Neuronal stem cell (in vitro differentiated cells): Measurements from ENCODE around the gene RDH16. TPM values are rescaled to one million over a fixed set of nuclear protein-coding genes. Genes with fewer than 3 reads are reported as not detected.
A peak's percentile ranks its signal among the peaks of the same experiment; 100 is the strongest.

ENCODE experiments used
- DNase-seq: peaks from one replicate; pipeline ENCODE4 v3.0.0-alpha.2; 2013; ENCODE audit warnings: low spot score
- H2AFZ ChIP-seq: one replicate; pipeline ENCODE4 v1.6.1; 2013; ENCODE audit warnings: mild to moderate bottlenecking, low read length, inconsistent platforms
- H2AK5ac ChIP-seq: 2 replicates; pipeline ENCODE4 v1.6.1; 2013; ENCODE audit warnings: low read depth, mild to moderate bottlenecking, inconsistent platforms, low read length, moderate library complexity, mixed read lengths
- H2BK120ac ChIP-seq: 2 replicates; pipeline ENCODE4 v1.6.1; 2013; ENCODE audit warnings: low read depth, mild to moderate bottlenecking, inconsistent platforms, low read length, moderate library complexity, mixed read lengths
- H2BK12ac ChIP-seq: one replicate; pipeline ENCODE4 v1.6.1; 2013; ENCODE audit warnings: low read length, inconsistent platforms
- H2BK15ac ChIP-seq: 2 replicates; pipeline ENCODE4 v1.6.1; 2013; ENCODE audit warnings: mild to moderate bottlenecking, low read length, inconsistent platforms, mixed read lengths
- H2BK5ac ChIP-seq: one replicate; pipeline ENCODE4 v1.6.1; 2013; ENCODE audit warnings: inconsistent platforms, mild to moderate bottlenecking, low read length, moderate library complexity
- H3K14ac ChIP-seq: one replicate; pipeline ENCODE4 v1.6.1; 2013; ENCODE audit warnings: low read length, inconsistent platforms
- H3K18ac ChIP-seq: 2 replicates; pipeline ENCODE4 v1.6.1; 2013; ENCODE audit warnings: low read length, inconsistent platforms
- H3K23ac ChIP-seq: 2 replicates; pipeline ENCODE4 v1.6.1; 2013; ENCODE audit warnings: low read depth, mild to moderate bottlenecking, mixed read lengths, low read length, inconsistent platforms; ENCODE audit not compliant: poor library complexity
- H3K27ac ChIP-seq: replicated peaks from 3 replicates; pipeline ENCODE4 v1.5.1; 2013; ENCODE audit warnings: low read length, inconsistent platforms
- H3K27me3 ChIP-seq, 3 experiments: 2 replicates each; pipeline ENCODE4 v1.6.1; 2013; ENCODE audit warnings: low read length in 3 of 3, mild to moderate bottlenecking in 2 of 3, inconsistent platforms in 1 of 3, low read depth in 1 of 3, mixed read lengths in 1 of 3, moderate library complexity in 1 of 3; ENCODE audit not compliant: control insufficient read depth in 3 of 3, insufficient read depth in 3 of 3
- H3K36me3 ChIP-seq, 2 donors: replicated peaks in 1 of 2; 2 replicates each; pipeline ENCODE4 v1.6.1; 2013; ENCODE audit warnings: low read length in 2 of 2; ENCODE audit not compliant: control insufficient read depth in 2 of 2, insufficient read depth in 2 of 2
- H3K4ac ChIP-seq: 2 replicates; pipeline ENCODE4 v1.6.1; 2013; ENCODE audit warnings: inconsistent platforms, mild to moderate bottlenecking, low read length, moderate library complexity
- H3K4me1 ChIP-seq, 2 donors: 1 replicate in 1 of 2; 2 replicates in 1 of 2; pipeline ENCODE4 v1.6.1; 2013; ENCODE audit warnings: low read length in 2 of 2, low read depth in 1 of 2; ENCODE audit not compliant: control insufficient read depth in 2 of 2, insufficient read depth in 1 of 2
- H3K4me2 ChIP-seq: one replicate; pipeline ENCODE4 v1.6.1; 2013; ENCODE audit warnings: mild to moderate bottlenecking, low read length, inconsistent platforms; ENCODE audit not compliant: insufficient read depth, poor library complexity, severe bottlenecking
- H3K4me3 ChIP-seq, 2 donors: 2 replicates each; pipeline ENCODE4 v1.5.1; 2013; ENCODE audit warnings: low read length in 2 of 2, mild to moderate bottlenecking in 2 of 2, inconsistent platforms in 1 of 2, moderate library complexity in 1 of 2
- H3K79me1 ChIP-seq: one replicate; pipeline ENCODE4 v1.6.1; 2013; ENCODE audit warnings: low read depth, mild to moderate bottlenecking, inconsistent platforms, low read length, moderate library complexity
- H3K9ac ChIP-seq: one replicate; pipeline ENCODE4 v1.6.1; 2013; ENCODE audit warnings: mild to moderate bottlenecking, low read depth, low read length, inconsistent platforms; ENCODE audit not compliant: poor library complexity
- H3K9me3 ChIP-seq, 2 donors: replicated peaks in 1 of 2; 2 replicates each; pipeline versions ENCODE3 to v1.6.1; 2013; ENCODE audit warnings: low read length in 2 of 2, mild to moderate bottlenecking in 2 of 2, inconsistent platforms in 1 of 2, low read depth in 1 of 2, mixed read lengths in 1 of 2, moderate library complexity in 1 of 2; ENCODE audit not compliant: control insufficient read depth in 2 of 2, insufficient read depth in 1 of 2
- H4K8ac ChIP-seq: one replicate; pipeline ENCODE4 v1.6.1; 2013; ENCODE audit warnings: low read depth, mild to moderate bottlenecking, inconsistent platforms, low read length, moderate library complexity
- H4K91ac ChIP-seq: one replicate; pipeline ENCODE4 v1.6.1; 2013; ENCODE audit warnings: low read length, low read depth, mild to moderate bottlenecking, inconsistent platforms; ENCODE audit not compliant: poor library complexity
- WGBS, 2 donors: extraction: QIAGEN DNeasy Blood & Tissue Kit; methylation state at CpG; one replicate each; pipeline ENCODE4 v1.1.7; 2013; ENCODE audit warnings: missing lambda C conversion rate in 2 of 2, mixed read lengths in 1 of 2; ENCODE audit not compliant: insufficient read length in 2 of 2, insufficient replicate concordance in 1 of 2; ENCODE audit errors: extremely low coverage in 2 of 2; 5-methylcytosine and 5-hydroxymethylcytosine counted together
- polyA plus RNA-seq, 2 experiments: library from polyadenylated mRNA; stranded (reverse); fragments of 200-250 nt; gene quantifications; one replicate each; pipeline ENCODE4 v1.2.3, GENCODE V29; 2013

RDH16 gene
- 0.78 TPM for polyA plus RNA-seq (2013, experiment 1 of 2)
- 0.76 TPM for polyA plus RNA-seq (2013, experiment 2 of 2)

GRCh38 chr12:56957229-56958052 is at the start of gene RDH16:
Gene RDH16 (minus strand): TSS chr12:56957608. CDS start chr12:56957462, 146 bp downstream.
- Histone ChIP-seq H3K4ac (no peak within 1 kb of the TSS), H2AFZ (no peak within 1 kb of the TSS), H3K4me2 (no peak within 1 kb of the TSS), H3K9ac (no peak within 1 kb of the TSS), H2BK12ac (no peak within 1 kb of the TSS), H2BK15ac (no peak within 1 kb of the TSS), H3K4me3 (no peak within 1 kb of the TSS), H3K27ac (no peak within 1 kb of the TSS), H3K79me1 (no peaks in the 10 kb centered on the region), H3K14ac (peak within 1 kb of the TSS; percentile 25), H3K18ac (no peak within 1 kb of the TSS), H3K27me3 (peaks cover 0 to 7% (median 0%) of the 10 kb centered on the region in 3 experiments), H2AK5ac (no peak within 1 kb of the TSS), H3K36me3 (no peaks in the 10 kb centered on the region), H2BK5ac (no peak within 1 kb of the TSS), H3K9me3 (peaks cover 7 to 10% of the 10 kb centered on the region in 2 donors), H4K91ac (no peak within 1 kb of the TSS), H3K23ac (no peak within 1 kb of the TSS), H2BK120ac (no peak within 1 kb of the TSS), H4K8ac (no peak within 1 kb of the TSS), H3K4me1 (no peaks in the 10 kb centered on the region)
- no CpG with 5 or more reads among the region's 10 CpGs for WGBS, 2 donors
- DNase-seq, result no peak

- H3K4me3 ChIP-seq, result peak overlapping the region in 1 of 2 donors; percentile 40
- H2AFZ ChIP-seq, result peak overlapping the region; percentile 60
- no peak overlapping the region for H2AK5ac ChIP-seq
- H2BK120ac ChIP-seq, result no peak overlapping the region
- no peak overlapping the region for H3K9ac ChIP-seq
- peaks cover 0 to 13% (median 0%) of the 10 kb centered on the region in 3 experiments for H3K27me3 ChIP-seq
- no peak overlapping the region for H3K27ac ChIP-seq
- no peak overlapping the region for H3K4ac ChIP-seq
- H3K23ac ChIP-seq, result no peak overlapping the region
- H3K4me1 ChIP-seq, result peaks cover 0 to 13% of the 10 kb centered on the region in 2 donors
- DNase-seq, result no peak
- peak overlapping the region; percentile 28 for H3K4me2 ChIP-seq
- no peaks in the 10 kb centered on the region for H3K9me3 ChIP-seq
- no peak overlapping the region for H2BK5ac ChIP-seq
- no peak overlapping the region for H2BK12ac ChIP-seq
- WGBS, 2 donors, result 100% methylated on average over 1 of the region's 10 CpGs; no CpG with 5 or more reads in 1 of the 2 donors
- H3K18ac ChIP-seq, result no peak overlapping the region
- no peak overlapping the region for H2BK15ac ChIP-seq
- no peak overlapping the region for H4K8ac ChIP-seq
- H3K14ac ChIP-seq, result no peak overlapping the region
- H3K79me1 ChIP-seq, result peaks cover 17% of the 10 kb centered on the region
- H4K91ac ChIP-seq, result no peak overlapping the region
- peaks cover 25 to 33% of the 10 kb centered on the region in 2 donors for H3K36me3 ChIP-seq
Observed at GRCh38 chr12:57006809-57007475, 49.5 kb upstream of the RDH16 start.

- Histone ChIP-seq H3K4me3 (peak within 1 kb of the TSS; percentile 69 to 95), H3K27ac (no peak within 1 kb of the TSS), H2BK120ac (no peak within 1 kb of the TSS), H3K9ac (peak within 1 kb of the TSS; percentile 90), H3K36me3 (peaks cover 31 to 41% of the 10 kb centered on the region in 2 donors), H3K4me2 (peak within 1 kb of the TSS; percentile 63), H3K4ac (peak within 1 kb of the TSS; percentile 46), H2BK12ac (no peak within 1 kb of the TSS), H4K8ac (no peak within 1 kb of the TSS), H3K4me1 (peaks cover 0 to 13% of the 10 kb centered on the region in 2 donors), H3K27me3 (peaks cover 0 to 7% (median 0%) of the 10 kb centered on the region in 3 experiments), H2BK5ac (peak within 1 kb of the TSS; percentile 49), H3K9me3 (no peaks in the 10 kb centered on the region), H3K23ac (peak within 1 kb of the TSS; percentile 12), H3K79me1 (peaks cover 20% of the 10 kb centered on the region), H3K18ac (peak within 1 kb of the TSS; percentile 95), H2AFZ (peak within 1 kb of the TSS; percentile 90), H3K14ac (no peak within 1 kb of the TSS), H2AK5ac (peak within 1 kb of the TSS; percentile 39), H2BK15ac (no peak within 1 kb of the TSS), H4K91ac (no peak within 1 kb of the TSS)
- DNase-seq, result peak; percentile 63
- no CpG with 5 or more reads among the region's 94 CpGs for WGBS, 2 donors
Observed at GRCh38 chr12:57005980-57006808, 48.8 kb upstream of the RDH16 start, which contains the start of gene ZBTB39. Gene ZBTB39 (minus strand): TSS chr12:57006546. CDS start chr12:57004917, 1,629 bp downstream.
